Measurements from ENCODE around the gene COL4A6.

DNA sequence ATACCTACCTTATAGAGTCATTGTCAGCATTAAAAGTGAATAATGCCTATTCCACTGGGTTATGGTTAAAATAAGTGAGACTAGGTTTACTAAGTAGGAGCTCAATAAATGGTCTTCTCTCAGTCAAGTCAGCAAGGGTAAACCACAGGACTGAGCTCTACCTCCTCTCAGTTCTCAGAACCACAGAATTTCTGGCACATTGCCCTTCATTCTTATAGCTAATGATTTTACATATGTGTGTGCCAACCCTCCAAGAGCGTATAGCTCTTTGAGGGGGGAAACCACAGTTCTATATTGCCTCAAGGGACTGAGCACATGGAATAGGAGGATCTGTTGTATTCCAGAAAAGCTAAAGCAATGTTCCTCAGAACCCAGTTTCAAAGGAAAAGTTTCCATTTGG lies 221.8 kb downstream of the COL4A6 start:
- TF ChIP-seq CTCF (IDR thresholded peaks at IDR 0.05; ENCODE audit: extremely low read depth in 1 of 2, insufficient read depth in 1 of 2, low read depth in 1 of 2, low read length in 2 of 2): no peak
- TF ChIP-seq POLR2A (IDR thresholded peaks at IDR 0.05; ENCODE audit: low read depth, low read length): no peak
- TF ChIP-seq POLR2AphosphoS5 (IDR thresholded peaks at IDR 0.05; ENCODE audit: insufficient read depth, low read depth, low read length): no peak

All from endothelial cell of umbilical vein (primary cell).